Activated gamma-delta T cell treated with Interleukin-2 at 50 U/mL for 16 hours (primary cell): Measurements from ENCODE around the gene CGREF1.
"Not testable (repeated sequence)": the region's sequence is repeated elsewhere in the genome, so short reads cannot be mapped to it uniquely, and the experiment has no call there.

Experiments used
- DNase-seq: peaks from one replicate; pipeline ENCODE4 v3.0.0-alpha.2; 2020

CGREF1 gene

DNA sequence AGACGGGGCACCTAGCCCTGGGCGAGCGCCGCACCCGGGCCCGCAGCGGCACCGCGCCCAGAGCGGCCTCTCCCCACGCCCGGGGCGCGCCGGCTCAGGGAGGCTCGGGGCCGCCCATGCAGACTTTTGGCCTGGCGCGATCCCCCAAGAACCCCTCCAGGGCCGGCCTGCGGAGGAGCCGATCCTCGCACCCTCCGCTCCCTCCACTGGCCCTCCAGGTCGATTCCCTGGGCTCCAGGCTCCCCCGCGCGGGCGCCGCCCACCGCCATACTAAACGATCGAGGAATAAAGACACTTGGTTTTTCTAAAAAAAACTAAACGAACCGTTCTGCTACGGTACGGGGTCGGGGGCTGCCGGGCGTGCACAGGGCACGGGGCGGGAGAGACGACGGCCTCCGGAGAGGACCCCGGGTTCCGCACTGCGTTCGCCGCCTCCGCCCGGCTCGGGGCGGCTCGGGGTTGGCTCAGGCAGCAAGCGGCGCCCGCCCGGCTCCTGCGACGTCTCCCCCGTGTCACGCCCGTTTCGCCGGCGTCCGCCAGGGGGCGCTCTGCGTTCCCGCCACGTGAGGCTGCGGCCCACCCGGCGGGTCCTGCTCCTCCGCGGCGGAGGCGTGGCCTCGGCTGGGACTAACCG is 32.7 kb downstream of the CGREF1 start:
- peak; percentile 98 for DNase-seq

DNA sequence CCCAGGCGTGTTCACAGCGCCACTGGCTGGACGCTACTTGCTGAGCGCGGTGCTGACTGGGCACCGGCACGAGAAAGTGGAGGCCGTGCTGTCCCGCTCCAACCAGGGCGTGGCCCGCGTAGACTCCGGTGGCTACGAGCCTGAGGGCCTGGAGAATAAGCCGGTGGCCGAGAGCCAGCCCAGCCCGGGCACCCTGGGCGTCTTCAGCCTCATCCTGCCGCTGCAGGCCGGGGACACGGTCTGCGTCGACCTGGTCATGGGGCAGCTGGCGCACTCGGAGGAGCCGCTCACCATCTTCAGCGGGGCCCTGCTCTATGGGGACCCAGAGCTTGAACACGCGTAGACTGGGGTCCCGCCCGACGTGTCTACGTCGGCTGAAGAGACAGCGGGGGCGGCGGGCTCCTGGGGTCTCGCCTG is 33.2 kb downstream of the CGREF1 start:
- DNase-seq, result peak; percentile 20

DNA sequence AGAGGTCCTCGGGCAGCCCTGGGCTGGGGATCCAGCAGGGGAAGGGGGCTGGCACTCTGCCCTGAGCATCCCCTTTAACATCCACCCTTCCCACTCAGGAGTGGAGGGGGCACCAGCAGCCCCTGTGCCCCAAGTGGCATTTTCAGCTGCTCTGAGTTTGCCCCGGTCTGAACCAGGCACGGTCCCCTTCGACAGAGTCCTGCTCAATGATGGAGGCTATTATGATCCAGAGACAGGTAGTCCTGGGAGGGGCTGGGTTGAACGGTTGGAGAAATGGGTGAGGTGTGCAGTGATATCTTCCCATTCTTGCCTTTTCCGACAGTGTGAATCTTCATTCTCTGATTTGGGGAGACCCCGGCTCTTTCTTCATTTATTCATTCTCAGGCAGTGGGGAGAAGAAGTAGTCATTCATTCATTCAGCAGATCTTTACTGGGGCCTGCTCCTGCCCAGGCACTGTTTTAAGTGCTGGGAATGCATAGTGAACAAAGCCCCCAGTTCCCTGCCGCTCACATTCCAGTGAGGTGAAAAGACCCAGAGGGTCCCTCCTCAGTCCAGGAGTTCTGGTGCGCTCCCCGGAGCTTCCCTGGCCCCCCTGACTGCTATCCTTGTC is 33.8 kb downstream of the CGREF1 start:
- DNase-seq, result no peak

DNA sequence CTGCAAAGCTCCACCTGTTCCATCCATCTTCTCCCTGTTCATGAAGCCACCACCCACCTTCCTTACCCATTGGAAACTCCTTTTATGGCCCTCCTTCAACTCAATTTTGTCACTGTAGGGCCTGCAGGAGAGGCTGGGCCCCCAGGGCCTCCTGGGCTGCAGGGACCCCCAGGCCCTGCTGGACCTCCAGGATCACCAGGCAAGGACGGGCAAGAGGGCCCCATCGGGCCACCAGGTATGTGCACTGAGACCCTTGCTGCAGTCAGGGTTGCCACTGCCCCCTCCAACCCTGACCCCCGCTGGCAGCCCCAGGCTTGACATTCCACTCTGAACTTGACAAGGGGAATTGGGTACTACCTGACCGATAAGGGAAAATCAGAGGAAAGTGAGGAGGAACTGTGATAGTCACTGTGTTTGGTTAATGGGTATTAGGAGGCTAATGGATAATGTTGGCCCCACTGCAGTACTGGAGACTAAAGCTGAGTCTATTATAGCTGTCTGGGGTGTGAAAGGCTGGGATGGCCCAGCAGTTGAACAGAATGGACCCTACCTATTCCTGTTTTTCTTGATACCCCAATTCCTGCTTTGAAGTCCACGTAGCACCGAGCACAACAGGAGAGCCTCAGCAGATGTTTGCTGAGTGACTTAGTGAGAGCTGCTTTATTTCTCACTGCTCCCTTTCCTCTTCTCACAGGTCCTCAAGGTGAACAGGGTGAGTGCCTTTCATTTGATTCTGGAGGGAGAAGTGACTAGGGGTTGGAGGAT is 34.4 kb downstream of the CGREF1 start:
- no peak for DNase-seq

DNA sequence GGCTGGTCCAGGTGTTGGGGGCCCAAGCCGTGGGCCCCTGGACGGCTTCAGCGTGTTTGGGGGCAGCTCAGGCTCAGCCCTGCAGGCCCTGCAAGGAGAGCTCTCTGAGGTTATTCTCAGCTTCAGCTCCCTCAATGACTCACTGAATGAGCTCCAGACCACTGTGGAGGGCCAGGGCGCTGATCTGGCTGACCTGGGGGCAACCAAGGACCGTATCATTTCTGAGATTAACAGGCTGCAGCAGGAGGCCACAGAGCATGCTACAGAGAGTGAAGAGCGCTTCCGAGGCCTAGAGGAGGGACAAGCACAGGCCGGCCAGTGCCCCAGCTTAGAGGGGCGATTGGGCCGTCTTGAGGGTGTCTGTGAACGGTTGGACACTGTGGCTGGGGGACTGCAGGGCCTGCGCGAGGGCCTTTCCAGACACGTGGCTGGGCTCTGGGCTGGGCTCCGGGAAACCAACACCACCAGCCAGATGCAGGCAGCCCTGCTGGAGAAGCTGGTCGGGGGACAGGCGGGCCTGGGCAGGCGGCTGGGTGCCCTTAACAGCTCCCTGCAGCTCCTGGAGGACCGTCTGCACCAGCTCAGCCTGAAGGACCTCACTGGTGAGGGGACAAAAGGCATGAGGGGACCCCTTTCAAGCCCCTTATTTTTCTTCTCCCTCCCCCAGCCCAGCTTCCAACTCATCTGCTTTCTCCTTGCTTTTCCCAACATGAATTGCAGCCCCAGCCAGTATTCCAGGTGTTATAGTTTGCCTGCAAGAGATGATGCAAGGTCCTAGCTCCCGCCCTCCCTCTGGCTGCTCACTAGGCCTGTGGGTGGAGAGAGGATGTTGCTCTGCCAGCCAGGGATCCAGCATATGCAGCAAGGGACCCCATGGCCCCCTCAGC is 35.3 kb downstream of the CGREF1 start:
- no peak for DNase-seq

DNA sequence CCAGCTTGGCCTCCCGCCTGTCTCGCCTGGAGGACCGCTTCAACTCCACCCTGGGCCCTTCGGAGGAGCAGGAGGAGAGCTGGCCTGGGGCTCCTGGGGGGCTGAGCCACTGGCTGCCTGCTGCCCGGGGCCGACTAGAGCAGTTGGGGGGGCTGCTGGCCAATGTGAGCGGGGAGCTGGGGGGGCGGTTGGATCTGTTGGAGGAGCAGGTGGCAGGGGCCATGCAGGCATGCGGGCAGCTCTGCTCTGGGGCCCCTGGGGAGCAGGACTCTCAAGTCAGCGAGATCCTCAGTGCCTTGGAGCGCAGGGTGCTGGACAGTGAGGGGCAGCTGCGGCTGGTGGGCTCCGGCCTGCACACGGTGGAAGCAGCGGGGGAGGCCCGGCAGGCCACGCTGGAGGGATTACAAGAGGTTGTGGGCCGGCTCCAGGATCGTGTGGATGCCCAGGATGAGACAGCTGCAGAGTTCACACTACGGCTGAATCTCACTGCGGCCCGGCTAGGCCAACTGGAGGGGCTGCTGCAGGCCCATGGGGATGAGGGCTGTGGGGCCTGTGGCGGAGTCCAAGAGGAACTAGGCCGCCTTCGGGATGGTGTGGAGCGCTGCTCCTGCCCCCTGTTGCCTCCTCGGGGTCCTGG is 36.0 kb downstream of the CGREF1 start:
- DNase-seq, result no peak

DNA sequence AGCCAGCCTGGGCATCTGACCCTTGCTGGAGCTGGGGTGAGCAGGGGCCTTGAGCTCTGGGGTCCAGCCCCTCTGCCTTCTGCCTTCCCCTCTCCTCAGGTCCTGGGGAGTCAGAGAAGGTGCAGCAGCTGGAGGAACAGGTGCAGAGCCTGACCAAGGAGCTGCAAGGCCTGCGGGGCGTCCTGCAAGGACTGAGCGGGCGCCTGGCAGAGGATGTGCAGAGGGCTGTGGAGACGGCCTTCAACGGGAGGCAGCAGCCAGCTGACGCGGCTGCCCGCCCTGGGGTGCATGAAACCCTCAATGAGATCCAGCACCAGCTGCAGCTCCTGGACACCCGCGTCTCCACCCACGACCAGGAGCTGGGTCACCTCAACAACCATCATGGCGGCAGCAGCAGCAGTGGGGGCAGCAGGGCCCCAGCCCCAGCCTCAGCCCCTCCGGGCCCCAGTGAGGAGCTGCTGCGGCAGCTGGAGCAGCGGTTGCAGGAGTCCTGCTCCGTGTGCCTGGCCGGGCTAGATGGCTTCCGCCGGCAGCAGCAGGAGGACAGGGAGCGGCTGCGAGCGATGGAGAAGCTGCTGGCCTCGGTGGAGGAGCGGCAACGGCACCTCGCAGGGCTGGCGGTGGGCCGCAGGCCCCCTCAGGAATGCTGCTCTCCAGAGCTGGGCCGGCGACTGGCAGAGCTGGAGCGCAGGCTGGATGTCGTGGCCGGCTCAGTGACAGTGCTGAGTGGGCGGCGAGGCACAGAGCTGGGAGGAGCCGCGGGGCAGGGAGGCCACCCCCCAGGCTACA is 36.8 kb downstream of the CGREF1 start:
- DNase-seq, result no peak

DNA sequence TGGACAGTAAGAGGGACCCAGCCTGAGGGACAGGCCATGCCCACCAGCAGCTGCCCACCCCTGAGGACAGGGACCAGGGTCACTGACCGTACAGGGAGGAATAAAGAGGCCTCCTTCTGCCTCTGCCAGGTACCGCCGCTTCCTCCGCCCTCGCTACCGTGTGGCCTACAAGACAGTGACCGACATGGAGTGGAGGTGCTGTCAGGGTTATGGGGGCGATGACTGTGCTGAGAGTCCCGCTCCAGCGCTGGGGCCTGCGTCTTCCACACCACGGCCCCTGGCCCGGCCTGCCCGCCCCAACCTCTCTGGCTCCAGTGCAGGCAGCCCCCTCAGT is 38.4 kb downstream of the CGREF1 start:
- DNase-seq, result no peak

DNA sequence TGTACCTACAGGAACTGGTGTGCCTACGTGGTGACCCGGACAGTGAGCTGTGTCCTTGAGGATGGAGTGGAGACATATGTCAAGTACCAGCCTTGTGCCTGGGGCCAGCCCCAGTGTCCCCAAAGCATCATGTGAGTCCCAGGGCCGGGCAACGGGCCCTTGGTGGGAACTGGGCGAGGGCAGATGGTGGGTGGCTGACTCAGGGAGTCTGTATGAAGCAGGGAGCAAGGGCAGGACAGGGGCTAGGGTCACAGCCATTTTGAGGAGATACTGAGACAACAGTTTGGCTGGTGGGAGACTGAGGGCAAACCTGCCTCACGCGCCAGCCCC is 38.8 kb downstream of the CGREF1 start:
- DNase-seq, result no peak

DNA sequence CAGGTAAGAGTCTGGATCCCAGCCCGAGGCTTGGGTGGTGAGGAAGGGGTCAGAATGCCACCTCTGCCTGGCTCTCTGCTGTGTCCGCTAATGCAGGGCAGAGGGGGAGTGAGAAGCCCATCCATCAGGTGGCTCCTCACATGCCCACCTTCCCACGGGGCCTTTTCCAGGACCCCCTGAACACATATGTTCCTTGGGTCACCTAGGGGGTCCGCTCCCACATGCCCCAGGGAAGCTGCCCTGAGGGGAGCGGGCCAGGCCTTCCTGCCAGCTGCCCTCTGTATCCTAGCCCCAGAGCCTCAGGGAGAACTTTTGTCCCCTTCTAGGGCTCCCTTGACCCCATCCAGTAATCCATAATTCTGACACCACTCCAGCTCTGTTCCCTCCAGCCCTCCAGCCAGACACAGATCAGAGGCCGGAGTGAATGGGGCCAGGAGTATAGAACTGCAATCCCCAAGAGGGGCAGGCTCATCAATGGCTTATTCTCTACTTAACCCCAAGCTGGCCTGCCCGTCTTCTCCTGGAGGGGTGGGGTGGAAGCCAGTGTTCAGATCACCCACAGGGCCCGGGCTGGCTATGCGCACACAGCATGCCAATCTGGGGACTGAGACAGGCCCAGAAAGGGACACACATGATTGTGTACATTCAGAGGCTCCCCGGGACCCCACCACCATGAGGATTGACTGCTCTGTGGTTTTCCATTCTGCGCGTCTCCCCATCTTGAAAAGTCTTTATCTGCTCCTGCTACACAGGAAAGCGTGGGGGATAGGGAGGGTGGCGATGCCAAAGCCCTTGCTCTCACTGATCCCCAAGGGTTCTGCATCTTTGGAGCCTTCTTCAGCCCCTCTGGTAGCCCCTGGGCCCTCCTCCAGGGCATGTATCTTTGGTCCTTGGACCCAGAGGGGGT is 39.4 kb downstream of the CGREF1 start:
- DNase-seq, result no peak

DNA sequence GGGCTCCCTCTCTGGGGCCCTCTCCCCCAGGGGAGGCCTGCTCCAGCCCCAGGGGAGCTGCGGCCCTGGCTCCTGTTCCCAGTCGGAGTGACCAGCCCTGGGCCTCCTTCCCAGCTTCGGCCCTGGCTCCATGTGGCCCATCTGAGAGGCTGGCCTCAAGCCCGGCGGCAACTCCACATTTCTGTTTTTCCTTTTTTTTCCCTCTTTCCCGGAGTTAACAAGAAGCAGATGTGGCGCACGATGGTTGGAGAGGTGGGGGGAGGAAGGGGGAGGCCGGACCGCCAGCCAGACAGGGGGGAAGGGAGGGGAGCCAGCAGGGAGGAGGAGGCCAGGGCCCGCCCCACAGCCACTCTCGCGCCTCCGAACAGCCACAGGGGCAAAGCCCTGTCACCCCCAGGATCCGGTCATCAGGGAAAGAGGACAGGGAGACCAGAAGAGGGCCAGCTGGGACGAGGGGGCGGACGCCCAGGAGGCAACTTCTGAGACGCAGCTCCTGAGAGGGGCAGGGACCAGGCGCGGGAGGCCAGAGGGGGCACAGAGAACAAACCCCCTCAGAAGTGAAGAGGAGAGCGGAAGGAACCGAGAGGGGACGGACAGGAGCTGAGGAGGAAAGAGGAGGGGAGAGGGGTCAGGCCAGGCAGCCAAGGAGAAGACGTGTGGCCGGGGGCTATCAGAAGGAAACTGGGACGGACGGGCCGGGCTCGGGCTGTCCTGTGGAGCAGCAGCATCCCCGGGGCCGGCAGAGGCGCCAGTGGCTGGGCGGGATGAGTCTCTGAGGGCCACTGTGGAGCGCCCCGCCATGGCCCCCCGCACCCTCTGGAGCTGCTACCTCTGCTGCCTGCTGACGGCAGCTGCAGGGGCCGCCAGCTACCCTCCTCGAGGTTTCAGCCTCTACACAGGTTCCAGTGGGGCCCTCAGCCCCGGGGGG is 40.4 kb downstream of the CGREF1 start, which contains the start of gene EMILIN1:
Gene EMILIN1 (plus strand): TSS at position 349 of the 928 bp plus-strand sequence. CDS start 451 bp downstream, at position 800.
- no peak for DNase-seq

DNA sequence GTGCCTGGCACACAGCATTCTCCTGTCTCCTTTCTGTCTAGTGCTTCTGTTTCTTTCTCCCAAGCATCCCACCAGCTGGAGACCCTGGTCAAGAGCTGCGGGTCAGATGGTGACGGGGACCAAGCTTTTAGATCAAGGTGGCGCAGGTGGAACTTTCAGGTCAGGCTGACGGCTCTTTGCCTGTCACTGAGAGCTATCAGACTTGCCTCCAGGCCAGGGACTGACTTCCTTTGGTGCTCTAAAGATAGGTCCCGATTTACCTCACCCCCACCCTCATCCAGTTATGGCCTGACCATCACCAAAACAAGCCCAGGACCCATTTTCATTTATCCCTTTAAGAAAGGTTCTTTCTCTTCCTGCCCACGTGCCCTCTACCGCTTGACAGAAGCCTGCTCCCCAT is 41.7 kb downstream of the CGREF1 start:
- DNase-seq, result no peak

DNA sequence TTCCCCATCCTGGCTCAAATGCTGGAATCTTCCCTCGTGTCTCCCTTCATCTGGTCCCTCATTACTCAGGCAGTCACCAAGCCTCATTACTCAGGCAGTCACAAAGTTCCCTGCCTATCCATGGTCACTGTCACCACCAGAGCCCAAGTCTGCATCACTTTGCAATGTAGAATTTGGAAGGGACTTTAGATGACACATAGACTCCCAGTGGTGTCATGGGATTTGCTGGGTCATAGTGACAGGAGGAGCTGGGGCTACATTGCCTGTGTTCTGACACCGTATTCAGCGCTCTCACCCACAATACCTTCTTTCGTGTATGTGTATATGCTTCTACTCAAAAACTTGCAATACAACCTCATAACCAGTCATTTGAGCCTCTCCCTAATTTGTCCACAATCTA is 42.6 kb downstream of the CGREF1 start:
- no peak for DNase-seq

DNA sequence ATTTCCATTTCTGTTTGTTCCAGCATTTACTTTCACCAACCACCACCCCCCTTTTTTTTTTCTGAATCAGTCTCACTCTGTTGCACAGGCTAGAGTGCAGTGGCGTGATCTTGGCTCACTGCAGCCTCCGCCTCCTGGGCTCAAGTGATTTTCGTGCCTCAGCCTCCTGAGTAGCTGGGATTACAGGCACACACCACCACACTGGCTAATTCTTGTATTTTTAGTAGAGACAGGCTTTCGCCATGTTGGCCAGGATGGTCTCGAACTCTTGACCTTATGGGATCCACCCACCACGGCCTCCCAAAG is 43.4 kb downstream of the CGREF1 start:
- DNase-seq, result not testable (repeated sequence)

DNA sequence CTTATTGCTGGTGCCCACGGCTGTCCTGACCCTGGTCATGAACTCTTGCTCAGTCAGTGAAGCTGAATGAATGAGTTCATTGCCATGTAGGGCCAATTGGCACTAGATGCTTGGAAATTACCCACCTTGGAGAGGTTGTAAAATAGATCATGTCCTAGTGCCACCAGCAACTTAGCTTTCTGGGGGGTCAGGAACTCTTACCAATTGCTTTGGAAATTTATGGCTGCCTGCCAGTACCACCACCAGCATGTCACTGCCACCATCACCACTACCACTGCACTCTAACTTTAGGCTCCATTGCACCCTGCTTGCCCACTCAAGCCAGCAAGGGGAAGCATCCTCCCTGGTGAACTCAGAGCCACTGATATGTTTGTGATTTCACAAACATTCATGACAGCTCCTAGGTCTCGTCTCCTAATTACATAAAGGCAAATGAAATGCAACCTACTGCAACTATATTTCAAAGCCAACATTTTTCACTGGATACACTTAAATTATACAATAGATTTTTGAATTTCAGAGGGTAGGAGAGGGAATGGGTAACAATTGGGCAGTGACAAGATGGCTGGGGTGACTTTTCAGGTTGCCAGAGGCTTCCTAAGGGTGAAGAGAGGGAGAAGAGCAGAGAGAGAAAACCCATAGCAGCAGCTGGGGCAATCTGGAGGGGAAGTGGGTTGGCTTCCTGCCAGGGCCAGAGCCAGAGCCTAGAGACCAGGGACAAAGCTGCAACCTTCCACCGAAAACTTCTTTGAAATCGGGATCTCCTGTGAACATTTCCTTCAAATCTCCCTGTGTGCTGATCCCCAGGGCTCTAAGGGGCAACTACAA is 44.0 kb downstream of the CGREF1 start:
- peak; percentile 59 for DNase-seq

DNA sequence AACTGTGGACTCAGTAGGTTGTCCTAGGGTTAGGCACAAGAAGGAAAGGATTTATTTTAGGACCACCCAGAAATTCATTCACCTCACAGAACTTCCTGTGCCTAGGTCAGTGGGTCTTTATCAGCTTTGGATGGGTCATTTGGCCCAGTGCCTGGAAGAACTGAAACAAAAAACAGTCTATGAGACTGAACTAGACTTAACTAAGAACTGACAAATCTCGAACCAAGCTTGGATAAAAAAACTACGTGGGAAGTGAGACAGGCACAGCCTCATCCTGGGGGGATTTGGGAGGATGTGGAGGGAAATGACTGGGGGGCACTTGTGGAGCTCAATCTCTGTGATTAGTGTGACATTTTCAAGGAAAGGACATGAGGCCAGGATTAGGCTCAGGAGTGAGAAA is 45.1 kb downstream of the CGREF1 start:
- DNase-seq, result no peak

DNA sequence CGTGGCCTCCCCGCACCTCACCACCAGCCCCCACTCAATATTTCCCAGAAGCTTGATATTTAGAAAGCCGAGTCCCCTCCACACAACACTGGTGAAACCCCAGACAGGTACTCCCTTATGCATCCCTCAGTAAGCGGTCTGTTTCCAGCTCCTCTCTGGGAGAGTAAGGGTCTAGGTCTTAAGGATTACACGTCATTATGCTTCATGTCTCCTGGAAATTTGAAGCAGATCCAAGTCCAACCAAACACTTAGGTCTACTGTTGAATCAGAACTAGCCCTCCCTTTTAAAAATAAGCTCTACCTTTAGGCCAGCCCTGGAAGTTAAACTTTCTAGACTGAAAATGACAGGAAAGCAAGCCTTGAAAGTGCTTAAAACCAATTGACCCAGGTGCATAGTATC is 46.0 kb downstream of the CGREF1 start:
- no peak for DNase-seq

DNA sequence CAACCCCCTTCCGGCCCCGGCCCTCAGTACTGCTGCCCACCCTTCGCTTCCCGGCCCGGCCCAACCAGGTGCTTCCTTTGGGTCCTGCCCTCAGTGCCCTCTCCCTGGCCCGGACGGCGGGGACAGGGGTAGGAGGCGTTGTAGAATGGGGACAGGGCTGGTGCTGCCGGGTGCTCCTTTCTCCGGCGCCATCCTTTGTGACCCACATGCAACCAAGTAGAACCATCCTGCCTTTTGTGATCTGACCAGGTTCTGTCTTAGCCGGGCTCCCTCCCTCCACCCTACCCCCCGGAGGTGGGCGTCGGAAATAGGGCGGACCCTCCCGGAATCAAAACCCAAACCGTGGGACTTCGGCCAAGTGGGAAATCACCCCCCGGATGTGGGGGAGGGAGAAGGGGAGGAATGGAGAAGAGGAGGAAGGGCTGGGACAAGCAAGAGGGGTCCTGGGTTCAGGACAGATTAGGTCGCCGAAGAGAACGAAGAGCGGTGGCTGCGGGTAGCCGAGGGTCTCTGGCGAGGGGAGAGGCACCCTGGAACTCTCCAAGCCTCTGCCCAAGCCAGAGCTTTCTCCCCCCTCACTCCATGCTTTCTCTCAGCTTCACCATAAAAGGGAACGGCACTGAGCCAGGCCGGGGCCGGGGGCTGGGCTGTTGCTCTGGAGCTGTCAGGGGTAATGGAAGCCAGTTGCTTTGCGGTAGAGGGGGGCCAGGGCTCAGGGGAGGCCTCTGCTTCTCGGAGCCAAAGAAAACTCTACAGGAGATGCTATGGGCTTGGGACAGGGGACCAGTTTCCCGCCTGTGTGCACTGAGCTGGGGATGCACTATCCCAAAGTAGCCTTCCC is 46.7 kb downstream of the CGREF1 start:
- DNase-seq, result no peak
